HG03354 (cell line): ENCODE data around the gene LGALS12.

Experiments
- ATAC-seq: cut with Tn5 transposase; IDR thresholded peaks from one replicate; pipeline ENCODE4 v1.9.1; 2021; ENCODE audit warnings: mild to moderate bottlenecking; ENCODE audit not compliant: unreplicated experiment, poor library complexity, severe bottlenecking

LGALS12 gene, protein sequence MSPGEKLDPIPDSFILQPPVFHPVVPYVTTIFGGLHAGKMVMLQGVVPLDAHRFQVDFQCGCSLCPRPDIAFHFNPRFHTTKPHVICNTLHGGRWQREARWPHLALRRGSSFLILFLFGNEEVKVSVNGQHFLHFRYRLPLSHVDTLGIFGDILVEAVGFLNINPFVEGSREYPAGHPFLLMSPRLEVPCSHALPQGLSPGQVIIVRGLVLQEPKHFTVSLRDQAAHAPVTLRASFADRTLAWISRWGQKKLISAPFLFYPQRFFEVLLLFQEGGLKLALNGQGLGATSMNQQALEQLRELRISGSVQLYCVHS

DNA sequence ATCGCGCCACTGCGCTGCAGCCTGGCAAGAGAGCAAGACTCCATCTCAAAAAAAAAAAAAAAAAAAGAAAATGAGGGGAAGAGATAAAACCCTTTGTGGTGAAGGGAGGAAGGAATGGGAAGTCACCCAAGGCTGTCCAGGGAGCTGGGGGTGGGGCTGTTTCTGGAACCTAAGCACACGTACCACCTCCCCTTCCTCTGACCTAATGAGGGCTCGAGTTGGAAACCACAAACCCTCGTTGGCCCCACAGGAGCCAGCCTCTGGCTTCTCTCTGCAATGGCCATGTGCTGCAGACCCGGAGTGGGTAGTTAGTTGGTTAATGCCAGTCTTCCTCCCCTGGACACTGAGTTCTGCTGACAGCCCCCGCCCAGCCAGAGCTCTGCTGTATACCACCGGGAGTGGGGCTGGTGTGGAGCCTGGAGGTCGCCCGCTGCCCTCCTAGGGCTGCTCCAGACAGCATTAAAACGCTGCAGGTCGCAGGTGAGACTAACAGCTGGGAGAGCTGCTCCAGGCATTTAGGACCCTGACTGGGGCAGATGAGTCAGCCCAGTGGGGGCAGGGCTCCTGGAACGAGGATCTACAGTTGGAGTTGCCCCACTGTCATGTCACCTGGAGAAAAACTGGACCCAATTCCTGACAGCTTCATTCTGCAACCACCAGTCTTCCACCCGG is at the start of gene LGALS12:
LGALS12 (plus strand) TSS at position 228 of the 672 bp plus-strand sequence; CDS start at position 603, 375 bp downstream.
- no peak for ATAC-seq

DNA sequence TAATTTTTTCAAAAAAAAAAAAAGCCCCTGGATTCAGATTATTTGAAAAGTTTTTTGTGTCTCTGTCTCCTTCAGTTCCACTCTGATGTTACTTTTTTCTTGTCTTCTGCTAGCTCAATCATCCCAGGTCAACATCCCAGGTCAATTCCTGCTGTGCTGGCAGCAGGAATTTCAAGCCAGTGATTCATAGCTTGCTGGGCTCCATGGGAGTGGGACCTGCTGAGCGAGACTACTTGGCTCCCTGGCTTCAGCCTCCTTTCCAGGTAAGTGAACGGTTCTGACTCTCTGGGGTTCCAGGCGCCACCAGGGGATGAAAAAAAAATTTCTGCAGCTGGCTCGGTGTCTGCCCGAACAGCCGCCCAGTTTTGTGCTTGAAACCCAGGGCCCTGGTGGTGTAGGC is 46.3 kb upstream of the LGALS12 start:
- ATAC-seq, result no peak

DNA sequence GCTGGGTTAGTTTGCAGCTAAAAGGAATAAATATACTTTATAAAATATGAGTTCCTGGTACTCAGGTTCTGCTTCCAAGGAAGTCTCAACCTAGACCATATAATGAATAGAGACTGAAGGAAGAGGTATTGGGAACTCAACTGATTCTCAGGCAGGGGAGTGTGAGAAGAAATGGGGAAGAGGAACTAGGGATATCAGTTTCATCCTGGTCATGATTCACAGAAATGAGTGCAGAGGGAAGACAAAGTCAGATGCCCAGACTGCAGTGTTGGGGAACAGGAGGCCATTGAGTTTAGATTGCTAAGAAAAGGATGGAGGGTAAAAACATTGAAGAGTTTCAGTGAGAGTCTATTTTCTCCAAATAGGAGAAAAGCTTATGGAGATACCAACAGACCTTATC is 43.7 kb upstream of the LGALS12 start:
- no peak for ATAC-seq

DNA sequence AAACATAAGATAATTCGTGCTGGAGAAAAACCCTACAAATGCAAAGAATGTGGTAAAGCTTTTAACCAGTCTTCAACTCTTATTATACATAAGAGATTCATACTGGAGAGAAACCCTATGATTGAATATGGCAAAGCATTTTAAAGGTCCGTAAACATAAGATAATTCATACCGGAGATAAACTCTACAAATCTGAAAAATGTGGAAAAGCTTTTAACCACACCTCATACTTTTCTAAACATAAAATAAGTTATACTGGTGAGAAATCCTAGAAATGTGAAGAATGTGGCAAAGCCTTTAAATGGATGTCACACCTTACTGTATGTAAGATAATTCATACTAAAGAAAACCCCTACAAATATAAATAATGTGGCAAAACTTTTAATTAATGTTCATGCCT is 35.6 kb upstream of the LGALS12 start:
- no peak for ATAC-seq

DNA sequence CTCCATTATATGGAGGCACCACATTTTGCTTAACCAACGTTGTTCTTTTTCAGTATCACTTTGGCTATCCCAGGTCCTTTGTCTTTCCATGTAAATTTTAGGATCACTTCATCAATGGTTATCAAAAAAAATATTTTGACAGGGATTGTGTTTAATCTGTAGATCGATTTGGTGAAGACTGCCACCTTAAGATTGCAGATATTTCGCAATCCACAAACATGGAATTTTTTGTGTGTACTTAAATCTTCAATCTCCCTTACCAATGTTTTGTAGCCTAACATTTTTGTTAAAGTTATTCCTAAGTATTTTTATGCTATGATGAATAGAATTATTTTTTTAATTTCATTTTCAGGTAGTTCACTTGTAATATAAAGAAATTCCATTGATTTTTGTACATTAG is 33.5 kb upstream of the LGALS12 start:
- no peak for ATAC-seq

DNA sequence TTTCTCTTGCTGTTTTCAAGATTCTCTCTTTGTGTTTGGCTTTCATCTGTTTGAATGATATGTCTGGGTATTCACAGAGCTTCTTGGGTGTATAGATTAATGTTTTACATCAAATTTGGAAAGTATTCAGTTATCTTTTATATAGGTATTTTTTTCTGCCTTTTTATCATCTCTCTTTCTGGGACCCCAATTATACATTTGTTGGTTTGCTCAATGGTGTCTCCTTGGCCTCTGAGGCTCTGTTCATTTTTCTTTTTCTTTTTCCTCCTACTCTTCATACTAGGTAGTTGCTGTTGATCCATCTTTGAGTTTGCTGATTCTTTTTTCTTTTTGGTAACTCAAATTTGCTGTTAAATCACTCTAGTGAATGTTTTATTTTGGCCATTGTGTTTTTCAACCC is 29.3 kb upstream of the LGALS12 start:
- ATAC-seq, result no peak

DNA sequence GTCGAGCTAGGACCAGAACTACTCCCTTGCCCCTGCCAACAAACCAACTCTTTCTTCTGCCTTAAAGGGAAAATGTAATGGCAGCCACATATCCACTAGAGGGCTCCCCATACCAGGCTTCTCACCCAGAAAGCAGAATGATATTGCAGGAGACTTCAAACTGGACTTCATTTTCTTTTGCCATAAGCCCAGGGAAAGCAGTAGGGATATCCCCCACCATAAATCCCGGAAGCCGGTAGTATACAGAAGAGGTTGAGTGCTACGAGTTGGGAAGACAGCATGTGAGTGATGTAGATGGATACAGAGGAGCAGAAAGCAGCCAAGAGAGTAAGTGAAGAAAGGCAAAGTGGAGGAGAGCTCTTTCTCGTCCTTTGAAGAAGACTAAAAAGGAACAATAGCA is 27.0 kb upstream of the LGALS12 start:
- no peak for ATAC-seq

DNA sequence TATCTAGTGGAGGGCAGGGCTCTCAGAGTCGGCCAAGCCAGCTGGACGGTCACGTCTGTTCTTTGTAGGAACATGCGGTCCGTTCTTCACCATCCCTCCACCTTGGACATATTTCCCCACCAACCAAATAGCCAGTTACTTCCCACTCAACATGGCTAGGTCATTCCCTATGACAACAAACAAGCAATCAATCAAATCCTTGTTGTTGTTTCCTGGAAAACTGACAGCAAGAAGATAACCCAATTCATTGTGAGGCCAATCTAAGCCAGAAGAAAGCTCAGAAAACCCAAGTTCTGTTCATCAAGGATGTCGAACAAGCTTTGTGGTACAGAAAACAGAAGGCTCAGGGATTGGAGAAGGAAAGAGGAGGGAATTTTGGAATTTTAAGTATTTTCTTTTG is 25.8 kb upstream of the LGALS12 start:
- no peak for ATAC-seq

DNA sequence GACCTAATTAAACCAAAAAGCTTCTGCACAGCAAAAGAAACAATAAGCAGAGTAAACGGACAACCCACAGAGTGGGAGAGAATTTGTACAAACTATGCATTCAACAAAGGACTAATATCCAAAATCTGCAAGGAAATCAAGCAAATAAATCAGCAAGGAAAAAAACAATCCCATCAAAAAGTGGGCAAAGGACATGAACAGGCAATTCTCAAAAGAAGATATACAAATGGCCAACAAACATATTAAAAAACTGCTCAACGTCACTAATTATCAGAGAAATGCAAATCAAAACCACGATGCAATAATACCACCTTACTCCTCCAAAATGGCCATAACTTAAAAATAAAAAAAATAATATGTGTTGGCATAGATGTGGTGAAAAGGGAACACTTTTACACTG is 20.1 kb upstream of the LGALS12 start:
- ATAC-seq, result no peak

DNA sequence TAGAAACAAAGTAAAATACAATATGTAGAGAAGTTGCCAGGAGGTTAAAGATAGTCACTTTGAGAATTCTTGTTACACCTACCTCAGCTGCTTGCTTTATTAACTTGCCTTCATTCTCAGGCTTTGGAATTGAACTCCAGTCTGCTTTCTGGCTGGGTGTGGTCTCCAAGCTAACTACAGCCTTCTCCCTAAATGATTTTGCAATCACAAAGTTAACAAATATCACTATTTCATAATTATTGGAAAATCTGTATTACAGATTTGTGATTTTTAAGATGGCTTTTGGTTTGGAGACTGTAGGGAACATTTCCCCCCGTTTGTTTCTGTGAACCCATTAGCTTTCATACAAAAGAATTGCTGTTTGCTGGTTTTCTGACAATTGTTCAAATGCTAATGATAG is 17.1 kb upstream of the LGALS12 start:
- ATAC-seq, result no peak

DNA sequence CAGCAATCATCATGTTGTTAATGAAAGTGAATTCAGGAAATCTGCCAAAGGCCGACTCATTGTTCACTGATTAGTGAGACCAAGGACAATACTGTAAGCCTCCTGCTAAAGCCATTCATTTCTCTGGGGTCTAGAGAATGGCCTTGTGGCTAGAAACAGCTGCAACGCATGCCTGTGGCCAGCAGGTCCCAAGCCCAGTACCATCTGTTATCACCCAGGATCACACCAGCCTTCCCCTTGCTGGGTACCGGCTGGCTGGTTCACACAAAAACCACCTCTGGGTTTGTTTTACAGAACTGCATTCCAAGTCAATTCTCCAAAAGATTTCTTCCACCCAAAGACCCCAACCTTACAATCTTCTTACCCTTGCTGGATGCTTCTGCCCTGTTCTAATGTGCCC is 16.0 kb upstream of the LGALS12 start:
- no peak for ATAC-seq

DNA sequence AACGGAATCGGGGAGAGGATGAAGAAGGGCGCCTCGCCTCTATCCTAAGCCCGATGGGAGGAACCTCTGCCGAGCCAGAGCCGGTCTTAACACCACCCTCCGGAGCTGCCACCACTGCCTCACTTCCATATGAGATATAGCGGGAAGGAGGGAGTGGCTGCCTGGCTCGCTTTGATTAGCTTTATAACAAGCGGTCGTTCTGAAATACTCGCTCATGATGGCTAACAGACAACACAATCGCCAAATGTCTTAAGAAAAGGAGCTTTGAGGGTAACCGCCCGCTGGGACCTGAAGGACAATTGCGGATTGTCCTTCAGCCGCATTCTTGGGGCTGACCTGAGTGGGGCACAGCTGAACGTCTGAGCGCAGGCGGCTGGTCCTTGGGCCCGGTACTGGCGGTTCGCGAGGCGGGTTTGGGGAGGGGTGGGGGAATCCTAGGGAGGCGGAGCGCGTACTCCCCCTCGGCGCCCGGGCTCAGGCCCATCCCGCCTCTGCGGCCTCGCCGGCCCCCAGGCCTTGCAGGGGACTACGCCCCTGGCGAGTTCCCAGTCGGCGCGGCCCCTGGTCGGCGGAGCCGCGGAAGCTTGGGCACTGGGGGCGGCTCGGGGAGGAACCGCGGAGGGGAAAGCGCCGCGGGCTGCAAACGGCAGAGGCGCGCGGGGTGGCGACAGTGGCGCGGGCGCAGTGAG is 15.2 kb upstream of the LGALS12 start, which contains the start of gene PLAAT5:
PLAAT5 (minus strand) TSS at position 617 of the 689 bp plus-strand sequence; CDS start at position 484, 133 bp downstream.
- no peak for ATAC-seq

DNA sequence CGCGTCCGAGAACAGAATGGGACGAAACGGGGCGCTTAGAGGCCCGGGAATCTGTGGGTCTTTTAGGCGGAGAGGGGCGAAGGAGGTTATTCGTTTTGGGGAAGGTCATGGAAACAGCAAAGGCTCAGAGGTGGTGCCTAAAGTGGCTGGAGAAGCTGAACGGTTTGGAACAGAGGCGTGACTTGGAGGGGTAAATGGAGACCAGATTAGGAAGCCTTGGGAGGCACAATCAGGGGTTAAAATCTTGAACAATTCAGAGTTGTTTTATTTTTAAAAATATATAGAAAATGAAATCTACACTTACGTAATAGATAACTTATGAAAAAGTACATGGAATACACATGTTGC is 14.7 kb upstream of the LGALS12 start:
- no peak for ATAC-seq

DNA sequence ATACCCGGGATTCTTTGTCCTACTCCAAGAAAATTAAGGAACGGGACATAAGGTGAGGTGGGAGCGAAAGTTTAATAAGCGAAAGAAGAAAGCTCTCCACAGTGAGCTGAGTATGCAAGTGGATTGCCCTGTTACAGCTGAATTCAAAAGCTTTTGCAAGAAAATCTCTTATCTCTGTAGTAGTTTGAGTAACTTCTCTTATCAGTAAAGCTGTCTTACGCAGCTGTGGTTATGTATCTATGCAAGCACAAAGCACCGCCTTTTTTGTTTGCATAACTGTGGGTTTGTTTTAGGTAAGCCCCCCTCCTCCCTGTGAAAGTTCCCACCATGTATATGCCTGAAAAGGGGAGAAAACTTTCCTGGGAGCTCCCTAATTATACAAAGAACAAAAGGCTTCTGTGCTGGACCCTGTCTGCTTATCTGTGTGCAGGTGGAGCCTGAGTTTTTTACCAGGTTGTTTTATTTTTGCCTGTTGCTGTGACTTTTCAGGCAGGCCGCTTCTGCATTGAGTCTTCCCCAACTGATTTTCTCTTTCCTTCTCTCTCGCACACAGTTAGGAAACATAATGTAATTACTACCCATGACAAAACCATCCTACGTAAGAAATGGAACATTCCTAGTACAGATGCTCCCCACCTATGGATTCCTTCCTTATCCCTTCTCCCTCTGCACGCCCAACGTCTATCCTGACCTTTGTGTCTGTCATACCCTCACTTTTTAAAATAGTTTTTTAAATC is 14.1 kb upstream of the LGALS12 start:
- ATAC-seq, result no peak

DNA sequence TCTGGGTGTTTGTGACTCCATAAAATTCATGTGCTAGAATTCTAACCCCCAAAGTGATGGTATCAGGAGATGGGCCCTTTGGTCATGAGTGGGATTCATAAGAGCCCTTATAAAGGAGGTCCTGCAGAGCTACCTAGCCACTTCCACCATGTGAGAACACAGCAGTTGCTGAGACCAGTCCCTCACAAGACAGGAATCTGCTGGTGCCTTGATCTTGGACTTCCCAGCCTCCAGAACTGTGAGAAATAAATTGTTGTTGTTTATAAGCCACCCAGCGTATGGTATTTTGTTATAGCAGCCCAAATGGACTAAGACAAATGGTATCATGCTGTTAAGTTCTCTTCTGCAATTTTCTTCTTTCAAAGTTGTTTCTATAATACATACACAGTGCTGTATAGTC is 13.4 kb upstream of the LGALS12 start:
- no peak for ATAC-seq

DNA sequence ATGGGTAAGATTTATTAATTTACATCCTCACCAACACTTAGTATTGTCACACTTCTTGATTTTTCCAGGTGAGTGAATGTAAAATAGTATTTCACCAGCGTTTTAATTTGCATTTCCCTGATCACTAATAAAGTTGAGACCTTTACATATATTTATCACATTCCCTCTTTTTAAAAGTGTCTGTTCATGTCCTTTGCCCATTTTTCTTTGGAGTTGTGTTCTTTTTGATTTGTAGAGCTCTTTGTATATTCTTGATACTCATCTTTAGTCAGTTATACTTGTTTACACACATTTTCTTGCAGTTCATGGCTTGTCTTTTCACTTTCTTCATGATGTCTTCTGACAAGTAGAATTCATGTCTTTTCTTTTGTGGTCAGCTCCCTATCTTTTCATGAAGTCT is 12.8 kb upstream of the LGALS12 start:
- no peak for ATAC-seq

DNA sequence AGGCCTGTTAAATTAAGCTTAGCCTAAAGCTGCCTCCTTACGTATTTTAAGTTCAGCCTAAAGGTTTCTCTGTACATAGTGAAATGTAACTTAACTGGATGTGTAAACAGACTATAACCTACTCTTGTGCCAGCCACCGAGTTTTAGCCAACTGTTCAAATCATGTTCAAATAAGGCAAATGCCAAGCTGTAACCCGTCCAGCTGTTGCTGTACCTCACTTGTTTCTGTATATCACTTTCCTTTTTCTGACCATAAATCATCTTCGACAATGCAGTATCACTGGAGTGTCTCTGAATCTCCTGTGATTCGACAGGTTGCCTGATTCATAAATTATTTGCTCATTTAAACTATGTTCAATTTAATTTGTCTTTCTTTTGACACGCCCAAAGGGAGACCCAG is 10.9 kb upstream of the LGALS12 start:
- ATAC-seq, result no peak

DNA sequence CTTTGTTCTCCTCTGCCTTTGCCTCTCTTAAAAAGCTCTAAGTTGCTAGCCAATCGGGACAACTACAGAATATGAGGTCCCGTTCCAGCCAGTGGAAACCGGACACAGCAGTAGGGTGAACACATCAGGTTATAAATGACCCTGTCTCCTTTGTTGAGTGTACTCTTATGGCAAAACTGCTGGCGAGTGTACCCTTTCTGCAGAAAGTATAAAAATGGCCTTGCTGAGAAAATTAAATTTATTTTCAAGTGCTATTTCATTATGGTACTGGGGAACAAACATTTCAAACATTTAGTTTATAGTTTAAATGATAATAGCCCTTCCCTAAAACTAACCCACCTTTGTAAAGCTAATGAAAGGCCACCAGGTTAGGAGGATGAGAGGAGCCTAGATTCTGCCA is 6.0 kb upstream of the LGALS12 start:
- ATAC-seq, result no peak

DNA sequence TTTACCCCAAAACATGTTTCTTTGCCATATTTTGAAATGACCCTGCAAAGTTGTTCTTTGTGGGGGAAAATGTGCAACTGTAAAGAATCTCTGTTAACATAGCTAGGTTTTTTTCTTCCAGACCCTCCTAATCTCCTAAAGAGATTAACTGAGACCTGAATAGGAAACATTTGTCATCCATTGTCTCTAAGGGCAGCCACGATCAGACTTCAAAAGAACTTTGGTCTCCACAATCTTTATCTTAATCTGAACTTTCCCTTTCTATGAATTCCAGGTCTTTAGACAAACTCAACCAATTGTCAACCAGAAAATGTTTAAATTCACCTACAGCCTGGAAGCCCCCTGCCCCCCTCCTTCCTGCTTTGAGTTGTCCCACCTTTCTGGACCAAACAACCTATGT is 4.6 kb upstream of the LGALS12 start:
- ATAC-seq, result no peak

DNA sequence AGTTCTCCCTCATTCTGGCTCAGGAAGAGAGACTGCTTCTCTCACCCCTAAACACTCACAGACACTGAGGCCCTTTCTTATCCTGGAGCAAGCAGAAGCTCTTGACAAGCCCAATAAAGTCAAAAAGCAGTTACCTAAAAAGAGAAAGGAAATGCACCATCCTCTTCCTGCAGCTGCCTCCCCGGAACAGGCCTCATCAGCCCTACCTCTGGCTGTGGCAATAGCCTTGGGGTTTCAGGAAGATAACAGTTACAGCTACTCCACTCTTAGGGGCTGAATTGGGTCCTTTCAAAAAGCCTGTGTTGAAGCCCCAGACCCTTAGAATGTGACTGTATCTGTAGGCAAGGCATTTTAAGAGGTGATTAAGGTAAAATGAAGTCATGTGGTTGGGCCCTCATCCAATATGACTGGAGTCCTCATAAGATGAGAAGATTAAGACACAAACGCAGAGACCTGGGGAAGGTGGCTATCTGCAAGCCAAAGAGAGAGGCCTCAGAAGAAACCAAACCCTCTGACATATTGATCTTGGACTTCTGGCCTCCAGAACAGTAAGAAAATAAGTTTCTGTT is 3.5 kb upstream of the LGALS12 start:
- no peak for ATAC-seq
